Lower leg skin (tissue), 3 donors: ENCODE results near the gene ABCC9.

ENCODE experiments used
- POLR2A ChIP-seq, 2 donors: fragments of 450-650 bp; IDR thresholded peaks; one replicate each; pipeline ENCODE4 v1.6.1; 2016 to 2017; ENCODE audit warnings: antibody characterized with exemption in 2 of 2, mild to moderate bottlenecking in 1 of 2, moderate library complexity in 1 of 2
- TF ChIP-seq, protein P1 (sequence below), 3 donors: fragments of 450-650 bp; IDR thresholded peaks; one replicate each; pipeline ENCODE4 v1.5.1; 2016; ENCODE audit warnings: antibody characterized with exemption in 3 of 3, mild to moderate bottlenecking in 3 of 3, moderate library complexity in 2 of 3

DNA sequence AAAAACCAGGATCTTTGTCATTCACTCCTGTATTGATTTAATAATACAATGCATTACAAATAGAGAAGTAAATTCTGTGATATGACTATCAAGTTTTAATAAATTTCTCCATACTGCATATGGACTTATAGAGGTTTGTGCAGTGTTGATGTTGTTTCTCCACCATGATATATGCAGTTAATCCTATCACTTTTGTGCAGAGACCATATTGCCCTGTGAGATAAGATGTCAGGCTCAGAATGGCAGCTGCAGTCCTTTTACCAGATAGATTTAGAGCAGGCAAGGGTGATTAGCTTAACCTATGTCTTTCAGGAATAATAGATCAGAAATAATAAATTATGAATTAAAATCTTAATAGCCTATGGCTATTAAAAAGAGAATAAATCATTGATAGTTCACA lies 128.1 kb downstream of the ABCC9 start:
- TF ChIP-seq, protein P1, sequence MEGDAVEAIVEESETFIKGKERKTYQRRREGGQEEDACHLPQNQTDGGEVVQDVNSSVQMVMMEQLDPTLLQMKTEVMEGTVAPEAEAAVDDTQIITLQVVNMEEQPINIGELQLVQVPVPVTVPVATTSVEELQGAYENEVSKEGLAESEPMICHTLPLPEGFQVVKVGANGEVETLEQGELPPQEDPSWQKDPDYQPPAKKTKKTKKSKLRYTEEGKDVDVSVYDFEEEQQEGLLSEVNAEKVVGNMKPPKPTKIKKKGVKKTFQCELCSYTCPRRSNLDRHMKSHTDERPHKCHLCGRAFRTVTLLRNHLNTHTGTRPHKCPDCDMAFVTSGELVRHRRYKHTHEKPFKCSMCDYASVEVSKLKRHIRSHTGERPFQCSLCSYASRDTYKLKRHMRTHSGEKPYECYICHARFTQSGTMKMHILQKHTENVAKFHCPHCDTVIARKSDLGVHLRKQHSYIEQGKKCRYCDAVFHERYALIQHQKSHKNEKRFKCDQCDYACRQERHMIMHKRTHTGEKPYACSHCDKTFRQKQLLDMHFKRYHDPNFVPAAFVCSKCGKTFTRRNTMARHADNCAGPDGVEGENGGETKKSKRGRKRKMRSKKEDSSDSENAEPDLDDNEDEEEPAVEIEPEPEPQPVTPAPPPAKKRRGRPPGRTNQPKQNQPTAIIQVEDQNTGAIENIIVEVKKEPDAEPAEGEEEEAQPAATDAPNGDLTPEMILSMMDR (IDR thresholded peaks at IDR 0.05): no peak
- no peak for TF ChIP-seq POLR2A (IDR thresholded peaks at IDR 0.05)
